MM.1S (cell line): Measurements from ENCODE around the gene S100A3.

Experiments
- CTCF ChIP-seq: fragments of 300-600 bp; sonication (generic); IDR thresholded peaks from 2 replicates; pipeline ENCODE4 v1.5.1; 2016; ENCODE audit warnings: antibody characterized with exemption, low read length, mixed read lengths
- EZH2 ChIP-seq: fragments of 300-600 bp; sonication (generic); optimal IDR thresholded peaks from 2 replicates; pipeline ENCODE3; 2017; ENCODE audit warnings: low read depth, mild to moderate bottlenecking, antibody characterized with exemption, low read length, mixed read lengths
- EZH2phosphoT487 ChIP-seq: fragments of 300-600 bp; sonication (generic); IDR thresholded peaks from 2 replicates; pipeline ENCODE4 v1.6.1; 2018; ENCODE audit warnings: antibody characterized with exemption, low read length

GRCh38 chr1:153505576-153505975 lies 43.5 kb downstream of the S100A3 start:
- no peak for TF ChIP-seq CTCF
- TF ChIP-seq EZH2, result no peak
- TF ChIP-seq EZH2phosphoT487, result no peak
